NOMO-1 (cell line): Measurements from ENCODE around the gene PARD3.
"Not testable (repeated sequence)": the region's sequence is repeated elsewhere in the genome, so short reads cannot be mapped to it uniquely, and the experiment has no call there.

ENCODE experiments used
- DNase-seq, 2 experiments: peaks; one replicate each; lab custom pipeline; 2025; ENCODE audit not compliant: unreplicated experiment in 2 of 2; lab: John Stamatoyannopoulos, UW

Gene PARD3

GRCh38 chr10:34444223-34445183, 370.6 kb downstream of the PARD3 start:
- DNase-seq: no peak

GRCh38 chr10:34439386-34439785, 375.7 kb downstream of the PARD3 start:
- DNase-seq: not testable (repeated sequence)

- DNase-seq: no peak
Measured at GRCh38 chr10:34438741-34439140, 376.4 kb downstream of the PARD3 start.

GRCh38 chr10:34437906-34438305, 377.2 kb downstream of the PARD3 start:
- DNase-seq: no peak

- no peak for DNase-seq
Measured at GRCh38 chr10:34434119-34434594, 380.9 kb downstream of the PARD3 start.

GRCh38 chr10:34433241-34434076, 381.6 kb downstream of the PARD3 start:
- no peak for DNase-seq

GRCh38 chr10:34432589-34432988, 382.5 kb downstream of the PARD3 start:
- no peak for DNase-seq

GRCh38 chr10:34430685-34431084, 384.4 kb downstream of the PARD3 start:
- DNase-seq: peak; percentile 77 to 88

GRCh38 chr10:34428501-34428900, 386.6 kb downstream of the PARD3 start:
- DNase-seq: no peak

- DNase-seq: no peak
Measured at GRCh38 chr10:34427911-34428216, 387.2 kb downstream of the PARD3 start.

GRCh38 chr10:34427158-34427910, 387.8 kb downstream of the PARD3 start:
- not testable (repeated sequence) for DNase-seq

- DNase-seq: not testable (repeated sequence)
Measured at GRCh38 chr10:34426538-34427157, 388.4 kb downstream of the PARD3 start.

- DNase-seq: no peak
Measured at GRCh38 chr10:34426041-34426440, 389.1 kb downstream of the PARD3 start.

GRCh38 chr10:34423673-34424625, 391.1 kb downstream of the PARD3 start:
- DNase-seq: no peak

GRCh38 chr10:34420795-34421194, 394.3 kb downstream of the PARD3 start:
- DNase-seq: no peak

GRCh38 chr10:34420273-34420672, 394.8 kb downstream of the PARD3 start:
- DNase-seq: no peak

GRCh38 chr10:34415039-34415438, 400.1 kb downstream of the PARD3 start:
- no peak for DNase-seq

- DNase-seq: no peak
Measured at GRCh38 chr10:34413756-34414587, 401.1 kb downstream of the PARD3 start.
